IMR-90 (cell line): Measurements from ENCODE around the gene TGFBRAP1. TPM values are rescaled to one million over a fixed set of nuclear protein-coding genes. Genes with fewer than 3 reads are reported as not detected.

Source experiments
- ATAC-seq: fragments of 200-7000 bp; cut with Tn5 transposase; 2 replicates; pipeline ENCODE4 v1.9.1; 2020; ENCODE audit warnings: low read depth, mild to moderate bottlenecking, moderate library complexity
- BruUV-seq: library from RNA; stranded (reverse); fragments of 400-500 nt; replicated peaks from 2 replicates; lab custom pipeline; 2021; lab: Mats Ljungman, UMichigan
- CTCF ChIA-PET: fragments of 300-600 bp; formaldehyde crosslinking; extraction: SDS; loops from one replicate; lab custom pipeline; 2021; ENCODE audit warnings: antibody characterized with exemption; lab: Yijun Ruan, JAX
- POLR2A ChIA-PET: fragments of 300-600 bp; sonication (Branson Sonifier 250); formaldehyde crosslinking; loops from one replicate; lab custom pipeline; 2022; ENCODE audit warnings: antibody characterized with exemption; ENCODE audit not compliant: unreplicated experiment; lab: Charles Lee
- DNase-seq: peaks from one replicate; pipeline ENCODE4 v3.0.0; 2013
- H2AFZ ChIP-seq: replicated peaks from 2 replicates; pipeline ENCODE3; 2013; ENCODE audit warnings: low read length, mild to moderate bottlenecking; ENCODE audit not compliant: poor library complexity
- H2AK5ac ChIP-seq: 2 replicates; pipeline ENCODE4 v1.6.1; 2013; ENCODE audit warnings: low read depth, low read length, inconsistent platforms
- H2AK9ac ChIP-seq: replicated peaks from 2 replicates; pipeline ENCODE3; 2013; ENCODE audit warnings: mild to moderate bottlenecking, low read depth, low read length, moderate library complexity; ENCODE audit not compliant: poor library complexity
- H2BK120ac ChIP-seq: 2 replicates; pipeline ENCODE4 v1.6.1; 2013; ENCODE audit warnings: low read depth, low read length, inconsistent platforms
- H2BK15ac ChIP-seq: 3 replicates; pipeline ENCODE4 v1.6.1; 2013; ENCODE audit warnings: low read depth, low read length, inconsistent platforms
- H2BK20ac ChIP-seq: 2 replicates; pipeline ENCODE4 v1.6.1; 2013; ENCODE audit warnings: low read depth, mild to moderate bottlenecking, inconsistent platforms, low read length, moderate library complexity
- H2BK5ac ChIP-seq: 2 replicates; pipeline ENCODE4 v1.6.1; 2013; ENCODE audit warnings: mild to moderate bottlenecking, low read depth, low read length, inconsistent platforms; ENCODE audit not compliant: poor library complexity, severe bottlenecking
- H3K14ac ChIP-seq: replicated peaks from 2 replicates; pipeline ENCODE4 v1.6.1; 2013; ENCODE audit warnings: low read depth, low read length, inconsistent platforms
- H3K18ac ChIP-seq: 2 replicates; pipeline ENCODE4 v1.6.1; 2013; ENCODE audit warnings: low read depth, low read length, control low read depth
- H3K23ac ChIP-seq: 2 replicates; pipeline ENCODE4 v1.6.1; 2013; ENCODE audit warnings: low read depth, low read length, inconsistent platforms
- H3K27ac ChIP-seq: 2 replicates; pipeline ENCODE4 v1.5.1; 2013; ENCODE audit warnings: mild to moderate bottlenecking, control low read depth, low read length; ENCODE audit not compliant: insufficient read depth
- H3K27me3 ChIP-seq: 2 replicates; pipeline ENCODE4 v1.6.1; 2013; ENCODE audit warnings: low read length; ENCODE audit not compliant: control insufficient read depth, insufficient read depth
- H3K36me3 ChIP-seq: 2 replicates; pipeline ENCODE4 v1.6.1; 2013; ENCODE audit warnings: low read length, mixed read lengths; ENCODE audit not compliant: control insufficient read depth, insufficient read depth
- H3K4ac ChIP-seq: 2 replicates; pipeline ENCODE4 v1.6.1; 2013; ENCODE audit warnings: low read depth, low read length, inconsistent platforms
- H3K4me1 ChIP-seq: 2 replicates; pipeline ENCODE4 v1.6.1; 2013; ENCODE audit warnings: low read length, mixed read lengths; ENCODE audit not compliant: control insufficient read depth, insufficient read depth
- H3K4me2 ChIP-seq: 2 replicates; pipeline ENCODE4 v1.6.1; 2013; ENCODE audit warnings: low read depth, mild to moderate bottlenecking, control low read depth, low read length, moderate library complexity
- H3K4me3 ChIP-seq: 2 replicates; pipeline ENCODE4 v1.5.1; 2013; ENCODE audit warnings: low read depth, mild to moderate bottlenecking, control low read depth, low read length, moderate library complexity; ENCODE audit not compliant: insufficient read depth
- H3K56ac ChIP-seq: 2 replicates; pipeline ENCODE4 v1.6.1; 2013; ENCODE audit warnings: low read length, inconsistent platforms; ENCODE audit not compliant: insufficient read depth; ENCODE audit errors: extremely low read depth
- H3K79me1 ChIP-seq, 2 experiments: 2 replicates each; pipeline ENCODE4 v1.6.1; 2013; ENCODE audit warnings: low read length in 2 of 2, inconsistent platforms in 1 of 2, low read depth in 1 of 2
- H3K9ac ChIP-seq: 2 replicates; pipeline ENCODE4 v1.6.1; 2013; ENCODE audit warnings: low read depth, low read length, control low read depth
- H3K9me1 ChIP-seq: 2 replicates; pipeline ENCODE4 v1.6.1; 2013; ENCODE audit warnings: low read length, inconsistent platforms; ENCODE audit not compliant: insufficient read depth
- H3K9me3 ChIP-seq: 2 replicates; pipeline ENCODE4 v1.6.1; 2013; ENCODE audit warnings: low read length; ENCODE audit not compliant: control insufficient read depth, insufficient read depth
- H4K20me1 ChIP-seq: 2 replicates; pipeline ENCODE4 v1.6.1; 2013; ENCODE audit warnings: low read length, inconsistent platforms; ENCODE audit not compliant: insufficient read depth
- H4K5ac ChIP-seq: 2 replicates; pipeline ENCODE4 v1.6.1; 2013; ENCODE audit warnings: mild to moderate bottlenecking, low read depth, low read length, control low read depth
- H4K8ac ChIP-seq, 2 experiments: 2 replicates each; pipeline ENCODE4 v1.6.1; 2013; ENCODE audit warnings: low read depth in 2 of 2, low read length in 2 of 2, control low read depth in 1 of 2, inconsistent platforms in 1 of 2
- H4K91ac ChIP-seq: 2 replicates; pipeline ENCODE4 v1.6.1; 2013; ENCODE audit warnings: low read depth, low read length, inconsistent platforms; ENCODE audit not compliant: insufficient read depth
- CEBPB ChIP-seq: IDR thresholded peaks from 2 replicates; pipeline ENCODE4 v1.6.1; 2012; ENCODE audit warnings: low read depth, low read length, improper control_type of control experiment
- RAD21 ChIP-seq: IDR thresholded peaks from 2 replicates; pipeline ENCODE4 v1.6.1; 2012; ENCODE audit warnings: low read length, improper control_type of control experiment
- WGBS, 2 experiments: methylation state at CpG; one replicate each; pipeline versions ENCODE4 v1.1.5 to v1.1.7; 2013; ENCODE audit warnings: missing lambda C conversion rate in 2 of 2; ENCODE audit not compliant: insufficient read length in 1 of 2; ENCODE audit errors: extremely low coverage in 2 of 2; 5-methylcytosine and 5-hydroxymethylcytosine counted together
- dilution Hi-C: fragments of 300-500 bp; cut with HindIII; formaldehyde crosslinking; loops from one replicate; pipeline ENCODE4 v1.14.3; 2018; ENCODE audit warnings: low sequenced_read_pairs; ENCODE audit not compliant: unreplicated experiment
- in situ Hi-C: fragments of 300-500 bp; cut with MboI; formaldehyde crosslinking; loops from 3 replicates; pipeline ENCODE4 v1.14.3; 2019; ENCODE audit warnings: low sequenced_read_pairs, inconsistent platforms, mixed read lengths
- intact Hi-C: fragments of 100-400 bp; cut with micrococcal nuclease; formaldehyde crosslinking; loops from 2 replicates; pipeline ENCODE4 v1.10.0; 2022
- polyA plus RNA-seq, 3 experiments: library from polyadenylated mRNA; depleted of rRNA; stranded (reverse); fragments of >200 nt; gene quantifications; 2 replicates each; pipeline ENCODE4 v1.2.3, GENCODE V29; 2012; ENCODE audit warnings: low replicate concordance in 1 of 3
- total RNA-seq: library from RNA; depleted of rRNA; stranded (reverse); fragments of >200 nt; gene quantifications from 2 replicates; pipeline ENCODE4 v1.2.3, GENCODE V29; 2012

TGFBRAP1 gene
- total and polyA plus RNA-seq, 2 of the 4 experiments (the other 2 are of a cell fraction): 7.2 to 10.4 TPM

DNA sequence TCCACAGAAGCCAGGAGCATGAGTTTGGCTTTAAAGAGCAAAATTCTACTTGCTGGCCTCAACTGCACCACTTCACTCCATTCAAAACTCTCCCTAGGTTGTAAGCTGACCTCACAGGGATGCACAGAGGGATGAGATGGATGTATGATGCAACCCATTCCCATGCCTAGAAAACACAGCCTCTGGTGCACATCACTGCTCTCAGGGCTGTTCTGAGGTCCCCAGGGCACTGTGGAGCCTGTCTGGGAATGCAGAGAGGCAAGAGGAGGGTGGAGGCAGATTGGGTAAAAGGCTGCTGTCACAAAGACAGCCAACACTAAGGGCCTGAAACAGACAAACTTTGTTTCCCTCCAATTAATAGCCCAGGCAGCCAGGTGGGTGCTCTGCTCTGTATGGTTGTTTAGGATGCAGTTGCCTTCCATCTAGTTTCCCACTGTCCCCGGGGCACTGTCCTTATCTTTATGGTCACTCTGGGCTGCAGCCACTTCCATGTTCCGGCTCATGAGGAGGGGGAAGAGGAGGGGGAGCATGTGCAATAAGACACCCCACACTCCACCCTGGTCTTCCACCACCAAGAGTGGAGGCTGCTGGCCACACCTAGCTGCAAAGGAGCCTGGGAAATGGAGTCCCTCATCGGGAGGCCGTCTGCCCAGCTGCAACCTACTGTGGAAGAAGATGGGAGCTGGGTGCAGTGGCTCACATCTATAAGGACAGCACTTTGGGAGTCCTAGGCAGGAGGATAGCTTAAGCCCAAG, 81.0 kb downstream of the TGFBRAP1 start:
- intact Hi-C loops (no loop called here), dilution Hi-C loops (no loop called here), in situ Hi-C loops (no loop called here)
- Histone ChIP-seq H3K56ac (no peak overlapping the region), H3K4ac (no peak overlapping the region), H3K14ac (no peak overlapping the region), H3K9me1 (no peaks in the 10 kb centered on the region), H3K4me3 (no peak overlapping the region), H3K79me1 (no peaks in the 10 kb centered on the region), H3K27ac (no peak overlapping the region), H2AK5ac (no peak overlapping the region), H4K8ac (no peak overlapping the region), H4K20me1 (no peaks in the 10 kb centered on the region), H3K27me3 (peaks cover 15% of the 10 kb centered on the region), H3K4me2 (no peak overlapping the region), H2AK9ac (no peak overlapping the region), H3K36me3 (no peaks in the 10 kb centered on the region), H2BK5ac (no peak overlapping the region), H3K9me3 (no peaks in the 10 kb centered on the region), H4K91ac (no peak overlapping the region), H2AFZ (peak overlapping the region; percentile 34), H2BK20ac (no peak overlapping the region), H3K18ac (no peak overlapping the region), H3K9ac (no peak overlapping the region), H2BK15ac (no peak overlapping the region), H3K23ac (no peak overlapping the region), H2BK120ac (no peak overlapping the region), H4K5ac (no peak overlapping the region), H3K4me1 (no peaks in the 10 kb centered on the region)
- DNase-seq (no peak), ATAC-seq (no peak)
- 0 out of 2 replicates have a peak, but pooled peaks have one; percentile 9 for TF ChIP-seq CEBPB
- no peak for TF ChIP-seq RAD21
- BruUV-seq: no TSS peak
- CTCF ChIA-PET: no interaction called here
- POLR2A ChIA-PET: no interaction called here
- WGBS, 2 experiments: 70% methylated on average over 2 of the region's 4 CpGs; no CpG with 5 or more reads in 1 of the 2 experiments
